ENCODE results near the gene GLOD5. TPM values are rescaled to one million over a fixed set of nuclear protein-coding genes. Genes with fewer than 3 reads are reported as not detected.

GLOD5 gene
- total RNA-seq, 1 donor from 2014 or later: 0.95 TPM

DNA sequence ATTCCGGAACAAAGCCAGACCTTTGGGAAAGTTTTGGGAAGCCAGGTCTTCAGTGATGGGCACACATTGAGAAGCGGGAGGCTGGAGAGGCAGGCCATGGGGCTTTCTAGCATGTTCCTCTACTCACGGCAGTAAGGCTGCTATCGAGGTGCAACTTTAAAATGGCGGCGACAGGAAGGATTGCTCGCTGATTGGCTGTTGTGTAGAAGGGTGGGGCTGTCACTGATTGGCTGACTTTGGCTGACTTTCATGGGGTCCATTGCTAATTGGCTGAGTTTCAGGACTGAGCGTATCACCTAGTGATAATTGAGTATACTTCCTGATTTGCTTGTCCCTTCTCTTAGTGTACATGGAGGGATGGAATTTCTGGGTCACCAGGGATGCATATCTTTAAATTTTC, 19.7 kb upstream of the GLOD5 start:
- TF ChIP-seq, protein P1, sequence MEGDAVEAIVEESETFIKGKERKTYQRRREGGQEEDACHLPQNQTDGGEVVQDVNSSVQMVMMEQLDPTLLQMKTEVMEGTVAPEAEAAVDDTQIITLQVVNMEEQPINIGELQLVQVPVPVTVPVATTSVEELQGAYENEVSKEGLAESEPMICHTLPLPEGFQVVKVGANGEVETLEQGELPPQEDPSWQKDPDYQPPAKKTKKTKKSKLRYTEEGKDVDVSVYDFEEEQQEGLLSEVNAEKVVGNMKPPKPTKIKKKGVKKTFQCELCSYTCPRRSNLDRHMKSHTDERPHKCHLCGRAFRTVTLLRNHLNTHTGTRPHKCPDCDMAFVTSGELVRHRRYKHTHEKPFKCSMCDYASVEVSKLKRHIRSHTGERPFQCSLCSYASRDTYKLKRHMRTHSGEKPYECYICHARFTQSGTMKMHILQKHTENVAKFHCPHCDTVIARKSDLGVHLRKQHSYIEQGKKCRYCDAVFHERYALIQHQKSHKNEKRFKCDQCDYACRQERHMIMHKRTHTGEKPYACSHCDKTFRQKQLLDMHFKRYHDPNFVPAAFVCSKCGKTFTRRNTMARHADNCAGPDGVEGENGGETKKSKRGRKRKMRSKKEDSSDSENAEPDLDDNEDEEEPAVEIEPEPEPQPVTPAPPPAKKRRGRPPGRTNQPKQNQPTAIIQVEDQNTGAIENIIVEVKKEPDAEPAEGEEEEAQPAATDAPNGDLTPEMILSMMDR (IDR thresholded peaks at IDR 0.05): no peak
- H3K9me3 ChIP-seq: no peaks in the 10 kb centered on the region
- ATAC-seq (no peak), DNase-seq (no peak)
- H3K36me3 ChIP-seq: no peaks in the 10 kb centered on the region
- intact Hi-C loops (cut with DNase I): no loop called here
- no peaks in the 10 kb centered on the region for H3K4me1 ChIP-seq
- no peaks in the 10 kb centered on the region for H3K27me3 ChIP-seq (ENCODE audit: low read depth)
- H3K27ac ChIP-seq: no peak overlapping the region
- H3K4me3 ChIP-seq: no peak overlapping the region

DNA sequence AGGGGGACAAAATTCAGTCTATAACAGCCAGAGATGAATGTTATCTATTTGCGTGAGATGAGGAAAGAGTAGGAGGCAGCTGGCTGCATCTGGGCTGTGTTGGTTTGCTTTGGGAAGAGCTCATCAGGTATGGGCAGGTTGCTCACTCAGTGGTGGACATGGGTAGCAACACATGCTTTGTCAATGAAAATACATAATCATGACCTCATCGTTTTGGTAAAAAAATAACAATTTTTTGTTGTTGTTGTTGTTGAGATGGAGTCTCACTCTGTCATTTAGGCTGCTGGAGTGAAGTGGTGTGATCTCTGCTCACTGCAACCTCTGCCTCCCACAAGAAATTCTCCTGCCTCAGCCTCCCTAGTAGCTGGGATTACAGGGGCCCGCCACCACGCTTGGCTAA, 16.3 kb upstream of the GLOD5 start:
- Histone ChIP-seq H3K4me1 (no peaks in the 10 kb centered on the region), H3K9me3 (no peaks in the 10 kb centered on the region), H3K27me3 (ENCODE audit: low read depth) (no peaks in the 10 kb centered on the region), H3K4me3 (no peak overlapping the region), H3K27ac (no peak overlapping the region), H3K36me3 (no peaks in the 10 kb centered on the region)
- intact Hi-C loops (cut with DNase I): no loop called here
- DNase-seq: no peak
- no peak for ATAC-seq
- TF ChIP-seq, protein P1 (IDR thresholded peaks at IDR 0.05): no peak

DNA sequence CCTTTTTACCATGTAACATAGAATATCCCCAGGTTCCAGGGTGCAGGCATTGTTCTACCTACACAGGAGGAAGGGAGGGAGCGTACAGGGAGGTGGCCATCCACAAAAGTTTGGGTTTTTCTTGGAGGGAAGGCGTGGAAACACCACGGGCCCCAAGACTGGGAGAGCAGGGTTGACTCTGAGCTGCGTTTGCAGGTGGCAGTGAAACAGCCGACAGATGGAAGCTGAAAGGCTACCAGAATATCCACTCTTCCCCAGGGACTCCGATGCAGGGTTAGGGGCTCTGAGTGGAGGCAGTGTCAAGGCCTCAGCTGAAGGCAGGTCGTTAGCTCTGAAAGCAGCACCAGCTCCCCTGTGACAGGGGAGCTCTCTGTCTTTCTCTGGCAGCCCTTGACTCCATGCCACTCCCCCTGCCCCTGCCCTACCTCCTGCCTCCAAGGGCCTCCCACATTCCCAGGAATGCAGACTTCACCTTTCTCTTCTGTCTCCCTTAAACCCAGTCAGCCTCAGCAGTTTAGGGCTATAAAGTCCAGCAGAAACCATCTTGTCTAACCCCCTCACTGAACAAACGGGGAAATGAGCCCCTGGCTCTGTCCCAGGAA, 14.0 kb upstream of the GLOD5 start:
- no peak overlapping the region for H3K27ac ChIP-seq
- no peak for DNase-seq
- TF ChIP-seq, protein P1 (IDR thresholded peaks at IDR 0.05): no peak
- H3K27me3 ChIP-seq (ENCODE audit: low read depth): no peaks in the 10 kb centered on the region
- intact Hi-C loops (cut with DNase I): no loop called here
- H3K4me1 ChIP-seq: no peaks in the 10 kb centered on the region
- H3K36me3 ChIP-seq: no peaks in the 10 kb centered on the region
- ATAC-seq: no peak
- H3K9me3 ChIP-seq: no peaks in the 10 kb centered on the region
- H3K4me3 ChIP-seq: no peak overlapping the region

DNA sequence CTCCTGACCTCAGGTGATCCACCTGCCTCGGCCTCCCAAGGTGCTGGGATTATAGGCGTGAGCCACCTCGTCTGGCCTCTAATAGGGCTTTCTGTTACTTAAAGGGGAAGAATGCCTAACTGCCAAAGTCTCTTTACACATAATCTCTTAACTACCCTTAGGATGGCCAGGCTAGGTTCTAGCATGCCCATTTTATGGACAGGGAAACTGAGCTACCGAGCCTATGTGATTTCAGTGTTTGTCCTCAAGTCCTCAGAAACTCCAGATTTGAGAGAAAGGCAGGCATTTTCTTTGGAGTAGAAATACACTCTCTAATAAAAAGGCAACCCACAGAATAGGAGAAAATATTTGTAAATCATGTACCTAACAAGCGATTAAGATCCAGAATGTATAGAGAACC, 12.4 kb upstream of the GLOD5 start:
- H3K9me3 ChIP-seq: no peaks in the 10 kb centered on the region
- TF ChIP-seq, protein P1 (IDR thresholded peaks at IDR 0.05): no peak
- H3K4me3 ChIP-seq: no peak overlapping the region
- no peaks in the 10 kb centered on the region for H3K27me3 ChIP-seq (ENCODE audit: low read depth)
- no peak for DNase-seq
- H3K27ac ChIP-seq: no peak overlapping the region
- intact Hi-C loops (cut with DNase I): no loop called here
- H3K4me1 ChIP-seq: no peaks in the 10 kb centered on the region
- H3K36me3 ChIP-seq: no peaks in the 10 kb centered on the region
- ATAC-seq: no peak

DNA sequence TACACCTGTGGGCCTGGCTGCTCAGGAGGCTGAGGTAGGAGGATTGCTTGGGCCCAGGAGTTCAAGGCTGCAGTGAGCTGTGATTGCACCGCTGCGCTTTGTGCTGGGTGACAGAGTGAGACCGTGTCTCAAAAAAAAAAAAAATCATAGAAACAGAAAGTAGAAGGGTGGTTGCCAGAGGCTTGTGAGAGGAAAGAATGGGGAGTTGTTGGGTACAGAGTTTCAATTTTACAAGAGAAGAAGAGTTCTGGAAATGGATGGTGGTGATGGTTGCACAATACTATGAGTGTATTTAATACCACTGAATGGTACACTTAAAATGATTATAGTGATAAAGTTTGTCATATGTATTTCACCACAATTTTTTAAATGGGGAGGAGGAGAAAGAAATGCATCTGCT, 10.2 kb upstream of the GLOD5 start:
- Histone ChIP-seq H3K36me3 (no peaks in the 10 kb centered on the region), H3K4me1 (no peaks in the 10 kb centered on the region), H3K4me3 (no peak overlapping the region), H3K9me3 (no peaks in the 10 kb centered on the region), H3K27ac (no peak overlapping the region), H3K27me3 (ENCODE audit: low read depth) (no peaks in the 10 kb centered on the region)
- no peak for DNase-seq
- intact Hi-C loops (cut with DNase I): no loop called here
- TF ChIP-seq, protein P1 (IDR thresholded peaks at IDR 0.05): no peak
- no peak for ATAC-seq

All from lower lobe of right lung (tissue), 2 donors.